SH-SY5Y (cell line): ENCODE data around the gene MICAL3.

Experiments
- GATA2 ChIP-seq: IDR thresholded peaks from 2 replicates; pipeline ENCODE4 v1.6.1; 2011; ENCODE audit warnings: mild to moderate bottlenecking, low read depth, low read length
- GATA3 ChIP-seq: IDR thresholded peaks from 2 replicates; pipeline ENCODE4 v1.6.1; 2011; ENCODE audit warnings: low read depth, mild to moderate bottlenecking, low read length, moderate library complexity

GRCh38 chr22:17829695-17830042 lies 194.7 kb downstream of the MICAL3 start:
- TF ChIP-seq GATA2 (no peak), GATA3 (no peak)
